HepG2 (cell line): ENCODE measurements around the gene PLCG2. TPM values are rescaled to one million over a fixed set of nuclear protein-coding genes. Genes with fewer than 3 reads are reported as not detected.

Experiments used
- ATAC-seq: fragments of 200-7000 bp; cut with Tn5 transposase; 3 replicates; pipeline ENCODE4 v1.9.1; 2020; ENCODE audit warnings: mild to moderate bottlenecking, moderate library complexity
- BruUV-seq: library from RNA; stranded (reverse); fragments of 400-500 nt; replicated peaks from 2 replicates; lab custom pipeline; 2021; lab: Mats Ljungman, UMichigan
- CTCF ChIA-PET: fragments of 300-600 bp; formaldehyde crosslinking; extraction: SDS; loops from one replicate; lab custom pipeline; 2021; ENCODE audit warnings: low total read pairs, inconsistent platforms, low intra/inter-chr PET ratio; lab: Yijun Ruan, JAX
- POLR2A ChIA-PET: fragments of 350-600 bp; sonication (Branson Sonifier 250); formaldehyde crosslinking; loops from one replicate; lab custom pipeline; 2020; ENCODE audit warnings: antibody characterized with exemption, inconsistent platforms; lab: Yijun Ruan, JAX
- DNase-seq: peaks from one replicate; pipeline ENCODE4 v3.0.0-alpha.2; 2015; ENCODE audit warnings: low spot score
- FAIRE-seq: peaks from 3 replicates; lab custom pipeline; 2011; peaks lifted over from hg19 to GRCh38; lab: Jason Lieb, UNC
- H2AFZ ChIP-seq: one replicate; pipeline ENCODE4 v1.6.1; 2011; ENCODE audit warnings: low read length, inconsistent platforms
- H3K27ac ChIP-seq: fragments of 300-600 bp; 3 replicates; pipeline ENCODE4 v1.8.0; 2011; ENCODE audit warnings: mixed run types, mild to moderate bottlenecking, mixed read lengths, low read length, inconsistent platforms; ENCODE audit not compliant: insufficient read depth; ENCODE audit errors: extremely low read length
- H3K27me3 ChIP-seq, 2 experiments: fragments of 200-600 bp in 1 of 2; 2 replicates in 1 of 2; 3 replicates in 1 of 2; pipeline versions ENCODE4 v1.6.0 to v1.8.0; 2011; ENCODE audit warnings: low read length in 2 of 2, mild to moderate bottlenecking in 2 of 2, moderate library complexity in 2 of 2, inconsistent platforms in 1 of 2; ENCODE audit not compliant: insufficient read depth in 2 of 2, control insufficient read depth in 1 of 2
- H3K36me3 ChIP-seq, 2 experiments: fragments of 200-600 bp in 1 of 2; replicated peaks in 1 of 2; 2 replicates in 1 of 2; 3 replicates in 1 of 2; pipeline versions ENCODE4 v1.5.1 to v1.8.0; 2011; ENCODE audit warnings: low read length in 2 of 2, inconsistent platforms in 1 of 2; ENCODE audit not compliant: insufficient read depth in 2 of 2, control insufficient read depth in 1 of 2
- H3K4me1 ChIP-seq: 2 replicates; pipeline ENCODE4 v1.5.1; 2012; ENCODE audit warnings: low read length, inconsistent platforms; ENCODE audit not compliant: insufficient read depth
- H3K4me2 ChIP-seq: 2 replicates; pipeline ENCODE4 v1.6.0; 2011; ENCODE audit warnings: low read depth, low read length, inconsistent platforms
- H3K4me3 ChIP-seq, 3 experiments: fragments of 200-600 bp in 1 of 3; sonication (generic), shearing (Covaris generic) in 1 of 3; replicated peaks in 1 of 3; 2 replicates each; pipeline ENCODE4 v1.5.1; 2011 to 2016; ENCODE audit warnings: low read length in 3 of 3, inconsistent platforms in 2 of 3, low read depth in 2 of 3, mild to moderate bottlenecking in 2 of 3, control low read depth in 1 of 3, mixed read lengths in 1 of 3; ENCODE audit not compliant: insufficient read depth in 1 of 3
- H3K79me2 ChIP-seq: one replicate; pipeline ENCODE4 v1.6.1; 2011; ENCODE audit warnings: low read length, inconsistent platforms; ENCODE audit not compliant: insufficient read depth
- H3K9ac ChIP-seq: 2 replicates; pipeline ENCODE4 v1.6.0; 2011; ENCODE audit warnings: mild to moderate bottlenecking, low read depth, low read length, inconsistent platforms; ENCODE audit not compliant: insufficient read depth
- H3K9me3 ChIP-seq: 2 replicates; pipeline ENCODE4 v1.5.1; 2012; ENCODE audit warnings: mild to moderate bottlenecking, low read length
- H4K20me1 ChIP-seq: 2 replicates; pipeline ENCODE4 v1.6.0; 2011; ENCODE audit warnings: inconsistent platforms, mild to moderate bottlenecking, low read length, moderate library complexity; ENCODE audit not compliant: insufficient read depth
- ATF7-NPFF ChIP-seq: sonication (generic); formaldehyde crosslinking; IDR thresholded peaks from 2 replicates; pipeline ENCODE4 v1.8.1; 2023; ENCODE audit warnings: mild to moderate bottlenecking, low read depth, missing genetic modification reagents, moderate library complexity
- FOXP1 ChIP-seq, 2 experiments: fragments of 450-650 bp in 1 of 2; IDR thresholded peaks; 2 replicates each; pipeline ENCODE4 v1.6.1; 2017 to 2018; ENCODE audit warnings: antibody characterized with exemption in 1 of 2
- HMGXB4 ChIP-seq, 2 experiments: sonication (generic) in 1 of 2; formaldehyde crosslinking in 1 of 2; IDR thresholded peaks; 2 replicates each; pipeline versions ENCODE4 v1.4.0 to v1.6.1; 2018 to 2020; ENCODE audit warnings: missing genetic modification reagents in 2 of 2, borderline replicate concordance in 1 of 2, low read depth in 1 of 2, mild to moderate bottlenecking in 1 of 2, missing biosample characterization in 1 of 2
- JDP2 ChIP-seq: sonication (generic); formaldehyde crosslinking; IDR thresholded peaks from 2 replicates; pipeline ENCODE4 v1.8.1; 2022; ENCODE audit warnings: missing genetic modification reagents, borderline replicate concordance
- MEIS2 ChIP-seq: sonication (generic); formaldehyde crosslinking; IDR thresholded peaks from 2 replicates; pipeline ENCODE4 v1.9.0; 2021; ENCODE audit warnings: mild to moderate bottlenecking, missing genetic modification reagents
- MXD4 ChIP-seq: IDR thresholded peaks from 2 replicates; pipeline ENCODE4 v1.6.1; 2016; ENCODE audit warnings: mild to moderate bottlenecking, missing biosample characterization, missing genetic modification reagents
- PHF21A ChIP-seq: sonication (generic); formaldehyde crosslinking; IDR thresholded peaks from 2 replicates; pipeline ENCODE4 v1.5.0; 2020; ENCODE audit warnings: mild to moderate bottlenecking, missing genetic modification reagents
- ZFP36 ChIP-seq: fragments of 150-350 bp; IDR thresholded peaks from 2 replicates; pipeline ENCODE4 v1.6.1; 2018; ENCODE audit warnings: borderline replicate concordance, low read length, low read depth; ENCODE audit not compliant: partially characterized antibody
- ZNF513 ChIP-seq: sonication (generic); formaldehyde crosslinking; conservative IDR thresholded peaks from 2 replicates; pipeline ENCODE4 v1.5.0; 2020; ENCODE audit warnings: missing genetic modification reagents
- ZNF720 ChIP-seq: sonication (generic); formaldehyde crosslinking; IDR thresholded peaks from 2 replicates; pipeline ENCODE4 v1.4.0; 2020; ENCODE audit warnings: missing genetic modification reagents
- WGBS: methylation state at CpG from one replicate; pipeline ENCODE4 v1.1.6; 2017; ENCODE audit warnings: low lambda C conversion rate; 5-methylcytosine and 5-hydroxymethylcytosine counted together
- in situ Hi-C: cut with HindIII; loops from 2 replicates; pipeline ENCODE4 v1.10.0; 2017; ENCODE audit warnings: low pct_unique_long_range_greater_than_20kb; ENCODE audit not compliant: extremely low pct_ligation_motif_present
- intact Hi-C: fragments of 100-400 bp; cut with micrococcal nuclease; formaldehyde crosslinking; loops from one replicate; pipeline ENCODE4 v1.10.0; 2022; ENCODE audit not compliant: unreplicated experiment
- polyA plus RNA-seq, 8 experiments: library from polyadenylated mRNA; depleted of rRNA in 3 of 8; stranded (reverse) in 7 of 8; unstranded in 1 of 8; fragments of >200 nt; fragmentation: Illumina TruSeq in 4 of 8; extraction: Trizol in 4 of 8; gene quantifications; 2 replicates each; pipeline versions ENCODE4 v1.2.1 to v1.2.3, GENCODE V29; 2011 to 2016; ENCODE audit warnings: low read depth in 4 of 8, missing spikeins in 1 of 8, mixed read lengths in 1 of 8; ENCODE audit not compliant: insufficient read depth in 1 of 8
- total RNA-seq, 5 experiments: library from RNA; depleted of rRNA; stranded (reverse); fragments of >200 nt; fragmentation: Illumina TruSeq; extraction: Trizol; gene quantifications; 2 replicates each; pipeline ENCODE4 v1.2.3, GENCODE V29; 2016; ENCODE audit warnings: low read depth in 1 of 5

Gene PLCG2
- total and polyA plus RNA-seq, 2 of the 13 experiments (the other 11 are each of a cell fraction or from before 2014, with no cell fraction given): 0.13 to 0.18 TPM

GRCh38 chr16:81923296-81923695 is 144.2 kb downstream of the PLCG2 start:
- no peak for ATAC-seq
- WGBS: 37% methylated on average over 9 of the region's 9 CpGs
- Histone ChIP-seq H3K27ac (no peak overlapping the region), H3K4me3 (no peak overlapping the region), H3K9ac (no peak overlapping the region), H2AFZ (no peak overlapping the region), H3K4me2 (no peak overlapping the region), H3K27me3 (peaks cover 1 to 57% of the 10 kb centered on the region in 2 experiments; a peak in 4 of 5 replicates), H3K4me1 (no peaks in the 10 kb centered on the region), H3K36me3 (no peaks in the 10 kb centered on the region), H3K9me3 (no peaks in the 10 kb centered on the region), H4K20me1 (no peaks in the 10 kb centered on the region), H3K79me2 (no peaks in the 10 kb centered on the region)
- in situ Hi-C loops (no loop called here), intact Hi-C loops (no loop called here)
- ChIA-PET CTCF (no interaction called here), POLR2A (no interaction called here)
- TF ChIP-seq ZFP36: no peak
- no peak for TF ChIP-seq HMGXB4 (CRISPR knock-in tag; IDR thresholded peaks at IDR 0.05; ENCODE audit: borderline replicate concordance in 1 of 2, low read depth in 1 of 2)
- no peak for TF ChIP-seq MEIS2 (CRISPR knock-in tag)
- no peak for TF ChIP-seq MXD4 (CRISPR knock-in tag)
- TF ChIP-seq JDP2 (CRISPR knock-in tag): no peak
- TF ChIP-seq PHF21A (CRISPR knock-in tag): no peak
- no peak for TF ChIP-seq ZNF513 (CRISPR knock-in tag)
- no peak for TF ChIP-seq FOXP1 (IDR thresholded peaks at IDR 0.05)
- no peak for TF ChIP-seq FOXP1 (CRISPR knock-in tag; IDR thresholded peaks at IDR 0.05)
- no peak for TF ChIP-seq ZNF720 (CRISPR knock-in tag)
- no peak for TF ChIP-seq ATF7-NPFF
- no peak for DNase-seq
- BruUV-seq: no TSS peak
- no peak for FAIRE-seq
